GM12891 (cell line): ENCODE results near the gene TRMT1.

Experiments
- PAX5 ChIP-seq: IDR thresholded peaks from 2 replicates; pipeline ENCODE4 v1.6.1; 2011; ENCODE audit warnings: low read length, moderate library complexity, mild to moderate bottlenecking; ENCODE audit not compliant: insufficient read depth, severe bottlenecking
- POLR2A ChIP-seq: IDR thresholded peaks from 2 replicates; pipeline ENCODE4 v1.6.1; 2011; ENCODE audit warnings: low read depth, low read length, control low read depth
- POLR2AphosphoS5 ChIP-seq: IDR thresholded peaks from 2 replicates; pipeline ENCODE4 v1.6.1; 2011; ENCODE audit warnings: low read depth, low read length, control low read depth
- POU2F2 ChIP-seq: IDR thresholded peaks from 2 replicates; pipeline ENCODE4 v1.6.1; 2011; ENCODE audit warnings: low read depth, mild to moderate bottlenecking, control low read depth, low read length, moderate library complexity
- SPI1 ChIP-seq: IDR thresholded peaks from 2 replicates; pipeline ENCODE4 v1.6.1; 2011; ENCODE audit warnings: low read depth, low read length, control low read depth
- TAF1 ChIP-seq: IDR thresholded peaks from 2 replicates; pipeline ENCODE4 v1.6.1; 2011; ENCODE audit warnings: low read depth, low read length, control low read depth

- TF ChIP-seq POLR2A (no peak), POLR2AphosphoS5 (no peak), TAF1 (no peak), POU2F2 (no peak), SPI1 (no peak), PAX5 (no peak)
These were observed 28.6 kb downstream of the TRMT1 start for GRCh38 chr19:13087795-13088537.
